ENCODE data around the gene MS4A4E. TPM values are rescaled to one million over a fixed set of nuclear protein-coding genes. Genes with fewer than 3 reads are reported as not detected.

MS4A4E gene
- total and polyA plus RNA-seq, 2 of the 8 experiments (the other 6 are each of a cell fraction or from before 2014, with no cell fraction given) = not detected

- TF ChIP-seq CHD7 (IDR thresholded peaks at IDR 0.05; ENCODE audit: insufficient replicate concordance, low read length) (no peak), CEBPB (IDR thresholded peaks at IDR 0.05; ENCODE audit: low read depth, low read length) (no peak), CBX8 (IDR thresholded peaks at IDR 0.05; ENCODE audit: borderline replicate concordance, low read depth, low read length) (no peak), GABPA (IDR thresholded peaks at IDR 0.05; ENCODE audit: borderline replicate concordance, insufficient read depth, low read length) (no peak)
Observed at GRCh38 chr11:60282286-60282685, 39.3 kb upstream of the MS4A4E start (continued).
